Endothelial cell of hepatic sinusoid (primary cell): ENCODE results near the gene CPSF4.

Experiments
- in situ Hi-C: cut with HindIII; loops from 2 replicates; pipeline ENCODE4 v1.10.0; 2017; ENCODE audit warnings: low sequenced_read_pairs

The CPSF4 gene

GRCh38 chr7:99446096-99446495, 7.4 kb downstream of the CPSF4 start:
- in situ Hi-C loops, result no loop called here

- in situ Hi-C loops, result no loop called here
Observed at GRCh38 chr7:99447943-99448342, 9.2 kb downstream of the CPSF4 start.

- in situ Hi-C loops, result no loop called here
Observed at GRCh38 chr7:99448855-99449254, 10.1 kb downstream of the CPSF4 start.

- in situ Hi-C loops, result no loop called here
Observed at GRCh38 chr7:99449326-99449725, 10.6 kb downstream of the CPSF4 start.

DNA sequence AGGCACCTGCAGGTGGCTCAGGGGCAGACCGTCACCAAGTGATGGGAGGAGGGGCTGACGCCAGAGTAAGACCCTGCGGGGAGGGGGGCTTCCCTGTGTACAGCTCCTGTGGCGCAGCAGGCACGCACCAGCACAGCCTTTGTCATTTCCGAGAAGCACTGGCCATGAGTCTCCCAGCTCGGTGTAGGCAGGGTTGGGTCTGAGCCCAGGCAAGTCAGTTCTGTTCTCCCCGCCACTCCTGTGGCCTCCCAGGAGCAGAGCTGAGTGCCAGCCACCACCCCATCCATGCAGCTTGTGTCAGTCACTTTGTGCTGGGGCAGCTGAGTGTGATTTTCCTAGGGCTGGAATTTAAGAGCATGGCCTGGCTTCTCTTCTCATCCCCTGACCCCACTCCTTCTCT, 13.2 kb downstream of the CPSF4 start:
- in situ Hi-C loops, result no loop called here

DNA sequence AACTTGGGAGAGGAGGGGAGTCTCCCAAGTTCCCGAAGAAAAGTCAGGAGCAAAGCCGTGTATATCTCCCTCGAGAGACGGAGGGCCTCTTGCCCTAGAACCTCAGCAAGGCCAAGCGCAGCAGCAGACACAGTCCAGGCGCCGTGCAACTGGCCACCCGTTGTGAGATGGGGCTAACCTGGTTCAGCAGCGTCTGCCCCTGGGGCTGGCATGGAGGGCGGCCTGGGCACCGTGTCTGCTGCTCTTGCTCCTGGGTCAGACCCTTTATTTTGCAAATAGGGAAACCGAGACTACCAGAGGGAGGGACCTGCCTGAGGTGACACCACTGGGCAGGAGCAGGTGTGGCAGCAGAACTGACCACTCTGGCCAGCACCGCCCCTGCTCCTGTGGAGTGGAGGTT, 13.8 kb downstream of the CPSF4 start:
- in situ Hi-C loops, result no loop called here

DNA sequence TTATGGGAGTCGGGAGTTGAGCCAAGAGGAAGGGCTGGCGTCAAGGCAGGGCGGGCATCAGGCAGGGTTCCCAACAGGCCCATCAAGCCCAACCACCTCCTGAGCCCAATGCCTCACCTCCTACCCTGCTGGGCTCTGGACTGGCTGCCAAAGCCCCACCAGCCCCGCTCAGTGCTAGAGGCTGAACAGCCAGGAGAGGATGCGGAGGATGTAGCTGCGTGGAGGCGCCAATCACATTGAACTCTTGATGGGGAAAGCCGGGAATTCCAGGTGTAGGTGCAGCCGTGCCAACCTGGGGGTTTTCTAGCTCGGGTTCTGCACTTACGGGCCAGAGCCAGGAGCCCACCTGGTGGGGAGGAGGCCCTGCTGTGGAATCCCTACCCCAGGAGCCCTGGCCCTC, 14.4 kb downstream of the CPSF4 start:
- in situ Hi-C loops, result no loop called here

DNA sequence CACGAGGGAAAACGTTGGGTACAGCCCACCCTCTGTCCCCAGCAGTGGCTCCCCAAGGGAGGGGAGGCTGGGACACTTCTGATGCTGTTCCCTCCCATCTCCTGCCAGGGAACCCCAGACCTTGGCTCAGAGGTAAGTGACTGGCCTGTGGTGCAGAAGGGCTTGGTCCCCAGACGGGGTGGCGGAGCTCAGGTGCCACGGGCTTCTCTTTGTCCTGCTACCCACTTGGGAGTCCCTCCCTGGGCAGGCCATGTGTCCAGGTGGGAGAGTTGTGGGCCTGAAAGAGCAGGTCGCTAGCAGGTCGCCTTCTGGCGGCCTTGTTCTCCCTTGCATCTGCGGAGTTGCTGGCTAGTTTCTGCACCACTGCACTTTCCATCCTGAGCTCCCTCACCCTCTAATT, 17.1 kb downstream of the CPSF4 start:
- in situ Hi-C loops, result no loop called here

DNA sequence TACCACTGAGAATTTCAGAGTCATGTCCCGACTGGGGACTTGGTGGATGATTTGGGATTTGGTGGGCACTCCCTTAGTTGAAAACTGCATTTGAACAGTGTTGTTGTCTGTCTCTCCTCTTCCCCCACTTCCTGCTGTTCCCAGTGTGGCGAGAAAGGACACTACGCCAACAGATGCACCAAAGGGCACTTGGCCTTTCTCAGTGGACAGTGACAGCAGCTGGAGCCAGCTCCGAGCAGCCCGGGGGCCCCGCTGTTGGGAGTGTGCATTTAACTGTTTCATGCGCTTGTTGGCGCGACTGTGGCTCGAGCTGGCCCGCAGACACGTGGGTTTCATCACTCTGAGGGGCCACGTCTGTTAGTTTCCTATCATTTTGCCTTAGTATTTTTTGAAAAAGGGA, 17.5 kb downstream of the CPSF4 start:
- in situ Hi-C loops, result no loop called here

- in situ Hi-C loops, result no loop called here
Observed at GRCh38 chr7:99457050-99457649, 18.4 kb downstream of the CPSF4 start.

- in situ Hi-C loops, result no loop called here
Observed at GRCh38 chr7:99457650-99458493, 19.1 kb downstream of the CPSF4 start.

- in situ Hi-C loops, result no loop called here
Observed at GRCh38 chr7:99459087-99459486, 20.3 kb downstream of the CPSF4 start.

- in situ Hi-C loops, result loop anchor here (5.0 kb wide), 1 partner anchor 58 kb away; no protein-coding TSS in a partner anchor
Observed at GRCh38 chr7:99460651-99461050, 21.9 kb downstream of the CPSF4 start.

DNA sequence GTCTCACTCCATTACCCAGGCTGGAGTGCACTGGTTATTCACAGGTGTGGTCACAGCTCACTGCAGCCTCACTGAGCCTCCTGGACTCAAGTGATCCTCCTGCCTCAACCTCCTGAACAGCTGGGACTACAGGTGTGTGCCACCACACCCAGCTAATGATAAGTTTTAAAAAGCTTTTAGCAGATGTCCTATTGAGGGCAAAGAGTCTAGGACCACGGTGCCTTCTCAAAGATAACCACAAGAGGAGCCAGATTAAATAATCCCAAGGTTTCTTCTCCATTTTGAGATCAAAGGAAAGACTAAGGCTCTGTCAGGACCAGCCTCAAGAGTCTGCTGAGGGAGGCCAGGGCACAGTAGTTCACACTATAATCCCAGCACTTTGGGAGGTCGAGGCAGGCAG, 22.5 kb downstream of the CPSF4 start:
- in situ Hi-C loops, result loop anchor here (5.0 kb wide), 1 partner anchor 59 kb away; no protein-coding TSS in a partner anchor

DNA sequence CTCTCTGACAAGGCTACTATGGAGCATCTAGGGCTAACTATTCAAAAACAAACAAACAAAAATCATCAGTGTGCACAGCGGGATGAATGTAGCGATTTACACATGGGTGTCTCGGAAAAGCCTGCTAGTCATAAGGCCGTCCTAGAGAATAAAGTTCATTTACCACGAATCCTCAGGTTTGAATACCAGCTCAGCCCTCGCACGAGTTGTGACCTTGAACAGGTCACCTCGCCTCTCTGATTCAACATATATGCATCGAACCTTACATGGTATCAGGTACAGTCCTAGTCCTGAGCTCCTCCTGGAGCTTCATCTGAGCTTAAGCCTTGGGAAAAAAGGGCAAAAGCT, 26.7 kb downstream of the CPSF4 start:
- in situ Hi-C loops, result no loop called here

DNA sequence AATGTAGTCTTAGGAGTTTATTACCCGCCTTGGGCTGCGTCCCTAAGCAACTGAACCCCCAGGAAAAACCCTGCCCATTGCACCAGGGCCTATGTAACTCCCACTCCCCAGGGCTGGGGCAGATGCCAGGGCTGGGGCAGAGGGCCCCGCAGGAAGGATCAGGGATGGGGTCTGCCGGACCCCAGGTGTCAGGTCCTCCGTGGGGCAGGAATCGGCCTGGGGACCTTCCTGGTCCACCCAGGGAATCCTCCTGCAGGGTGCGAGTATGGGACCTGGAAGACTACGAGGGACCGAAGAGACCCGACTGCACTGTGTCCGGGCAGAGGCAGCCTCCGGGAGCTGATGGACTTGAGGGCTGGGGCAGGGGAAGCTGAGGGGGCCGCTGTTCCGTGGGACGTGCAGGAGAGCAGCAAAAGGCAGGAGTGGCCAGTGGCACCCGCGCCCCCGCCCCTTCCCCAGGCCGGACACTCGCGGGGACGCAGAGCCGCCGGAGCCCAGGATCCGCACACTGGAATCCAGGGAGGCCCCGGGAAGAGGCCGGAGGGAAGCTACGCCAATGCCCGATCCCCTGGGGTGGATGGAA, 29.7 kb downstream of the CPSF4 start:
- in situ Hi-C loops, result no loop called here

DNA sequence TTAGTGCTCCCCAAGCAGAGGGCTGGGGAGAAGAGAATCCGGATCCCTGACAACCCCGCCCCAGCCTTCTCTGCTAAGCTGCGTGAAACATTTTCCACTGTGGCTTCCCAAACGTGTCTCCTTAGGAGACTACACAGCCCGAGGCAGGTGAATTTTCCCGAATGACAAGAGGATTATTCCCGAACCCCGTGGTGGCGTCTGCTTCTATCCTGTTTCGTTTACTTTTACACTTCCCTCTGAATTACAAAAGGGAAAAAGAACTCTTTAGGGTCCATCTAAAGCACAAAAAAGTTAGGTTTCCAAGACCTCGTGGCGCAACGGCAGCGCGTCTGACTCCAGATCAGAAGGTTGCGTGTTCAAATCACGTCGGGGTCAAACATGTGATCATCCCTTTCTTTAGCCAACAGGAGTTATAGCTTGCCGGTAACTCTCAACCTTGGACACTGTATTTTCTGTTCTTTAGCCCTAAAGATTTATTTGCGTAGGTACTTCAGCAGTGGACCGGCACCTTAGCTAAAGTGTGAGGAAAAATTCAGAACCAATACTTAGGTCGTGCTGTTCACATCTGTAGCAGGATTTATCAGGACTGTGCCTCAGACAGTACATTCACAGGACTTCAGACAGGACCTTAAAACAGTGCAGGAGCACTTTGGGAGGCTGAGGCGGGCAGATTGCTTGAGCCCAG, 30.8 kb downstream of the CPSF4 start:
- in situ Hi-C loops, result no loop called here

DNA sequence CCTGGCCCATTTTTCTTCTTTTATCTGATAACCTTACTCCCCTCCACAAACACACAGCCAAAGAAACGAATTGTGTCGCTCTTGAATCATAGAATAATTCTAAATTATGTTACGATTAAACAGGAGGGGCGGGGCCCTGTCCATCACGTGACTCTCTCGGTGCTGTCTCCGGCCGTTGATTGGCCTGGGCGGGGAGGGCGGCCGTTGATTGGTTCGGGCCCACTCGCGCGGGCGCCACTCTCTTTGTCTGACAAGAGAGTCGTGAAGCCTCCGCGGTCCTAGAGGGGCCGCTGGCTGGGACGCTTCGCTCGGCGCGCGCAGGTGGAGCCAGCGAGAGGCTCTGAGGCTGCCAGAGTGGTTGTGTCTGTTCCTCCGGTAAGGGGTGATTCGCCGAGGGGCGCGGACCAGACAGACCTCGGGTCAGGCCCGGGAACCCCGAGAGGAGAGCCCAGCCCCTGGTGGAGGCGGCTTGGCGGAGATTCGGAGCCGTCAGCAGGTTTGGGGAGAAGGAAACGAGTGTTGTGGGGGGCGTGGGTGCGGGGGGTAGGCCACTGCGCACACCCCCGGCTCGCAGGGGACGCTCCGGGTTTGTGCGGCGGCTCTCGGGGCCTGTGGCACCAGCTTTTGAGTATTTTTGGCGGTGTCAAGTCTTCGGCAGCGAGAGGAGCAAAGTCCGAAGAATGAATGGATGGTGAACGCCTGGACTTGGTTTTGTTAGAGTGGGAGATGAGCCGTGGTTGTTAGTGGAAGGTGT, 34.0 kb downstream of the CPSF4 start, which contains the start of gene ZNF789:
Gene ZNF789, plus strand, starts transcription at position 330 of the 754 bp plus-strand sequence. CDS start 3,567 bp downstream, outside the sequence.
- in situ Hi-C loops, result no loop called here

GRCh38 chr7:99473315-99473596, 34.5 kb downstream of the CPSF4 start:
- in situ Hi-C loops, result no loop called here

DNA sequence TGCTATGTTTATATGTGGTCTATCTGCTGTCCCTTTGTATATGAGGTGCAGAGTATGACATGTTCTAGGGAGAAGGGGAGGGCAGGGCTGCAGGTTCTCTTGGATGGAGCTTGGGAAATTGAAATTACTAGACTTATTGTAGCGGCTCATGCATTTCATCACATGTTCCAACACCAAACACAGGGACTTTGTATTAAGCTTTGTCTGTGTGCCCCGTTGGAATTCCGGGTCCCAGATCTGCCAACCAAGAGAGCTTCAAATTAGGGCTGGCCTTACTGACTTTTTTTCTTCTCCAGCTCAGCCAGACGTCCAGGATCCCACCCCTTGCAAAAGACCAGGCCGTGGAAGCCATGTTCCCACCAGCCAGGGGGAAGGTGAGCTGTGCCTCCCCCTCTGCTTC, 37.4 kb downstream of the CPSF4 start:
- in situ Hi-C loops, result loop anchor here (5.0 kb wide), 2 partner anchors 56 to 101 kb away; no protein-coding TSS in a partner anchor
